Activated CD4-positive, alpha-beta T cell treated with anti-CD3 and anti-CD28 coated beads for 4 hours (primary cell): ENCODE measurements around the gene TLN1.

Experiments
- DNase-seq, 2 donors: peaks; one replicate each; pipeline ENCODE4 v3.0.0-alpha.2; 2020

Gene TLN1

GRCh38 chr9:35729101-35729500 is 2.9 kb downstream of the TLN1 start:
- DNase-seq: no peak

GRCh38 chr9:35728041-35728971 is 3.7 kb downstream of the TLN1 start:
- no peak for DNase-seq

GRCh38 chr9:35727676-35728040 is 4.3 kb downstream of the TLN1 start:
- DNase-seq: no peak

GRCh38 chr9:35726931-35727330 is 5.1 kb downstream of the TLN1 start:
- DNase-seq: no peak

- no peak for DNase-seq
Measured at GRCh38 chr9:35725362-35725761, 6.6 kb downstream of the TLN1 start.

- no peak for DNase-seq
Measured at GRCh38 chr9:35723908-35724307, 8.1 kb downstream of the TLN1 start.

GRCh38 chr9:35723426-35723825 is 8.6 kb downstream of the TLN1 start:
- DNase-seq: no peak

- no peak for DNase-seq
Measured at GRCh38 chr9:35719546-35719945, 12.4 kb downstream of the TLN1 start.

GRCh38 chr9:35718721-35719511 is 13.1 kb downstream of the TLN1 start:
- DNase-seq: no peak

- DNase-seq: no peak
Measured at GRCh38 chr9:35717132-35717870, 14.7 kb downstream of the TLN1 start.

GRCh38 chr9:35716230-35716629 is 15.8 kb downstream of the TLN1 start:
- DNase-seq: no peak

GRCh38 chr9:35714579-35715252 is 17.3 kb downstream of the TLN1 start:
- no peak for DNase-seq

- DNase-seq: no peak
Measured at GRCh38 chr9:35714123-35714522, 17.9 kb downstream of the TLN1 start.

GRCh38 chr9:35713578-35713977 is 18.4 kb downstream of the TLN1 start:
- DNase-seq: no peak

- DNase-seq: no peak
Measured at GRCh38 chr9:35712762-35713400, 19.1 kb downstream of the TLN1 start.

GRCh38 chr9:35711501-35712428 is 20.2 kb downstream of the TLN1 start:
- DNase-seq: no peak

GRCh38 chr9:35710818-35711500 is 21.0 kb downstream of the TLN1 start:
- DNase-seq: no peak

- no peak for DNase-seq
Measured at GRCh38 chr9:35708146-35708545, 23.8 kb downstream of the TLN1 start.

- DNase-seq: no peak
Measured at GRCh38 chr9:35706951-35707350, 25.0 kb downstream of the TLN1 start.

- no peak for DNase-seq
Measured at GRCh38 chr9:35705836-35706430, 26.1 kb downstream of the TLN1 start.
